ENCODE results near the gene PLPP4.

- no peak for TF ChIP-seq POLR2AphosphoS5 (IDR thresholded peaks at IDR 0.05)
- TF ChIP-seq POLR2A (IDR thresholded peaks at IDR 0.05): no peak
- TF ChIP-seq CTCF (IDR thresholded peaks at IDR 0.05): no peak
- no peak for TF ChIP-seq EP300 (IDR thresholded peaks at IDR 0.05)
Measured at GRCh38 chr10:120584786-120585185, 127.8 kb downstream of the PLPP4 start.

All from suprapubic skin (tissue), 4 donors.